Astrocyte (in vitro differentiated cells and primary cell): ENCODE measurements around the gene UBE3C. TPM values are rescaled to one million over a fixed set of nuclear protein-coding genes. Genes with fewer than 3 reads are reported as not detected.

ENCODE experiments used
- DNase-seq: peaks from one replicate; pipeline ENCODE4 v3.0.0-alpha.2; 2010; ENCODE audit warnings: low read depth
- FAIRE-seq: peaks from 2 replicates; lab custom pipeline; 2011; peaks lifted over from hg19 to GRCh38; lab: Jason Lieb, UNC
- H2AFZ ChIP-seq: 2 replicates; pipeline ENCODE4 v1.6.0; 2012; ENCODE audit warnings: low read depth, low read length, inconsistent platforms
- H3K27ac ChIP-seq: 2 replicates; pipeline ENCODE4 v1.5.1; 2011; ENCODE audit warnings: low read depth, low read length, inconsistent platforms
- H3K27me3 ChIP-seq: 2 replicates; pipeline ENCODE4 v1.6.0; 2011; ENCODE audit warnings: low read length, inconsistent platforms; ENCODE audit not compliant: insufficient read depth
- H3K36me3 ChIP-seq: 2 replicates; pipeline ENCODE4 v1.5.1; 2011; ENCODE audit warnings: low read length, inconsistent platforms; ENCODE audit not compliant: insufficient read depth
- H3K4me1 ChIP-seq: 2 replicates; pipeline ENCODE4 v1.5.1; 2011; ENCODE audit warnings: low read length, inconsistent platforms; ENCODE audit not compliant: insufficient read depth
- H3K4me2 ChIP-seq: 2 replicates; pipeline ENCODE4 v1.6.0; 2012; ENCODE audit warnings: low read length, inconsistent platforms
- H3K4me3 ChIP-seq: 2 replicates; pipeline ENCODE4 v1.5.1; 2011; ENCODE audit warnings: low read depth, mild to moderate bottlenecking, low read length, inconsistent platforms; ENCODE audit not compliant: insufficient read depth
- H3K79me2 ChIP-seq: 2 replicates; pipeline ENCODE4 v1.6.0; 2012; ENCODE audit warnings: mild to moderate bottlenecking, low read length, inconsistent platforms; ENCODE audit not compliant: insufficient read depth
- H3K9ac ChIP-seq: 2 replicates; pipeline ENCODE4 v1.6.0; 2012; ENCODE audit warnings: mild to moderate bottlenecking, low read length, inconsistent platforms
- H3K9me3 ChIP-seq: 2 replicates; pipeline ENCODE4 v1.5.1; 2012; ENCODE audit warnings: low read depth, mild to moderate bottlenecking, low read length, inconsistent platforms; ENCODE audit not compliant: insufficient read depth
- H4K20me1 ChIP-seq: 2 replicates; pipeline ENCODE4 v1.6.0; 2012; ENCODE audit warnings: low read length, inconsistent platforms; ENCODE audit not compliant: insufficient read depth
- H3K27ac Mint-ChIP-seq: one replicate; pipeline ENCODE4 v1.8.0; 2021; ENCODE audit warnings: mild to moderate bottlenecking, mixed read lengths; ENCODE audit not compliant: unreplicated experiment
- H3K27me3 Mint-ChIP-seq: one replicate; pipeline ENCODE4 v1.8.0; 2021; ENCODE audit warnings: low read depth, mixed read lengths; ENCODE audit not compliant: unreplicated experiment
- H3K36me3 Mint-ChIP-seq: one replicate; pipeline ENCODE4 v1.8.0; 2021; ENCODE audit warnings: low read depth, mixed read lengths; ENCODE audit not compliant: unreplicated experiment
- H3K4me1 Mint-ChIP-seq: one replicate; pipeline ENCODE4 v1.8.0; 2021; ENCODE audit warnings: low read depth, mixed read lengths; ENCODE audit not compliant: unreplicated experiment
- H3K4me3 Mint-ChIP-seq: one replicate; pipeline ENCODE4 v1.8.0; 2021; ENCODE audit warnings: mild to moderate bottlenecking, moderate library complexity, mixed read lengths; ENCODE audit not compliant: unreplicated experiment
- H3K9me3 Mint-ChIP-seq: one replicate; pipeline ENCODE4 v1.8.0; 2021; ENCODE audit warnings: mild to moderate bottlenecking, mixed read lengths; ENCODE audit not compliant: unreplicated experiment
- CTCF ChIP-seq: IDR thresholded peaks from 2 replicates; pipeline ENCODE4 v1.5.1; 2011; ENCODE audit warnings: low read depth, mild to moderate bottlenecking, inconsistent platforms, low read length, moderate library complexity; ENCODE audit not compliant: insufficient read depth
- EZH2 ChIP-seq: IDR thresholded peaks from 2 replicates; pipeline ENCODE4 v1.6.1; 2012; ENCODE audit warnings: mild to moderate bottlenecking, low read length, inconsistent platforms; ENCODE audit not compliant: insufficient read depth
- total RNA-seq: library from RNA; stranded (reverse); gene quantifications from 2 replicates; pipeline ENCODE4 v1.2.1, GENCODE V29; 2021

The UBE3C gene
- total RNA-seq, 1 donor from 2014 or later = 76.9 TPM

- Histone ChIP-seq H3K27ac (no peak overlapping the region), H3K9ac (no peak overlapping the region), H4K20me1 (no peaks in the 10 kb centered on the region), H3K36me3 (no peaks in the 10 kb centered on the region), H2AFZ (no peak overlapping the region), H3K4me1 (no peaks in the 10 kb centered on the region), H3K4me3 (no peak overlapping the region), H3K79me2 (no peaks in the 10 kb centered on the region), H3K4me2 (no peak overlapping the region), H3K27me3 (no peaks in the 10 kb centered on the region), H3K9me3 (no peaks in the 10 kb centered on the region)
- FAIRE-seq (no peak), DNase-seq (no peak)
- Mint-ChIP-seq H3K27ac (no peak overlapping the region), H3K36me3 (no peaks in the 10 kb centered on the region), H3K4me1 (no peaks in the 10 kb centered on the region), H3K4me3 (no peak overlapping the region), H3K9me3 (peaks cover 6% of the 10 kb centered on the region), H3K27me3 (peaks cover 19% of the 10 kb centered on the region)
- no peak for TF ChIP-seq CTCF
- TF ChIP-seq EZH2 = no peak
These were observed 20.9 kb upstream of the UBE3C start for GRCh38 chr7:157117796-157118195.

GRCh38 chr7:157120181-157120580, 18.5 kb upstream of the UBE3C start:
- no peak overlapping the region for H3K9ac ChIP-seq
- no peak overlapping the region for H2AFZ ChIP-seq
- no peaks in the 10 kb centered on the region for H3K79me2 ChIP-seq
- no peaks in the 10 kb centered on the region for H3K36me3 Mint-ChIP-seq
- H4K20me1 ChIP-seq = no peaks in the 10 kb centered on the region
- no peak for FAIRE-seq
- peaks cover 21% of the 10 kb centered on the region for H3K27me3 Mint-ChIP-seq
- H3K9me3 Mint-ChIP-seq = peaks cover 3% of the 10 kb centered on the region
- no peak overlapping the region for H3K27ac ChIP-seq
- no peaks in the 10 kb centered on the region for H3K4me1 Mint-ChIP-seq
- no peaks in the 10 kb centered on the region for H3K4me1 ChIP-seq
- no peak overlapping the region for H3K4me2 ChIP-seq
- no peak for TF ChIP-seq EZH2
- no peak for TF ChIP-seq CTCF
- no peaks in the 10 kb centered on the region for H3K27me3 ChIP-seq
- no peak overlapping the region for H3K4me3 ChIP-seq
- no peak overlapping the region for H3K4me3 Mint-ChIP-seq
- H3K27ac Mint-ChIP-seq = no peak overlapping the region
- H3K9me3 ChIP-seq = no peaks in the 10 kb centered on the region
- H3K36me3 ChIP-seq = no peaks in the 10 kb centered on the region
- DNase-seq = no peak

- H3K9ac ChIP-seq = no peak overlapping the region
- H3K9me3 ChIP-seq = no peaks in the 10 kb centered on the region
- TF ChIP-seq EZH2 (no peak), CTCF (no peak)
- no peaks in the 10 kb centered on the region for H3K36me3 ChIP-seq
- Mint-ChIP-seq H3K9me3 (peaks cover 3% of the 10 kb centered on the region), H3K27me3 (peaks cover 21% of the 10 kb centered on the region), H3K4me3 (no peak overlapping the region), H3K36me3 (no peaks in the 10 kb centered on the region), H3K4me1 (no peaks in the 10 kb centered on the region), H3K27ac (no peak overlapping the region)
- H2AFZ ChIP-seq = no peak overlapping the region
- FAIRE-seq (no peak), DNase-seq (no peak)
- H3K27ac ChIP-seq = no peak overlapping the region
- no peaks in the 10 kb centered on the region for H3K79me2 ChIP-seq
- H4K20me1 ChIP-seq = no peaks in the 10 kb centered on the region
- H3K27me3 ChIP-seq = no peaks in the 10 kb centered on the region
- H3K4me1 ChIP-seq = no peaks in the 10 kb centered on the region
- H3K4me2 ChIP-seq = no peak overlapping the region
- H3K4me3 ChIP-seq = no peak overlapping the region
These were observed 17.5 kb upstream of the UBE3C start for GRCh38 chr7:157121184-157121715.
